ENCODE results near the gene CSF2. TPM values are rescaled to one million over a fixed set of nuclear protein-coding genes. Genes with fewer than 3 reads are reported as not detected.

Gene CSF2
- total RNA-seq, 1 experiment from 2014 or later = 0.30 TPM

GRCh38 chr5:132033122-132033521 is 40.5 kb upstream of the CSF2 start:
- CTCF ChIA-PET = no interaction called here
- H3K79me2 ChIP-seq (ENCODE audit: insufficient read depth, low read length) = no peaks in the 10 kb centered on the region
- RAD21 ChIA-PET (ENCODE audit: low non-redundant PET in 1 of 2, low total read pairs in 2 of 2, uncharacterized antibody in 2 of 2, unreplicated experiment in 2 of 2) = no interaction called here
- no peak overlapping the region for H3K4me2 ChIP-seq (ENCODE audit: low read length)
- no peaks in the 10 kb centered on the region for H3K9me2 ChIP-seq (ENCODE audit: insufficient read depth)
- ATAC-seq (no peak), DNase-seq (ENCODE audit: low read depth, low spot score) (no peak)
- TF ChIP-seq TCF7L2 (IDR thresholded peaks at IDR 0.05; ENCODE audit: borderline replicate concordance, extremely low read depth, insufficient read depth, insufficient read length) = no peak
- TF ChIP-seq SP1 (IDR thresholded peaks at IDR 0.05; ENCODE audit: low read depth) = no peak
- TF ChIP-seq ELF1 (IDR thresholded peaks at IDR 0.05; ENCODE audit: borderline replicate concordance, low read depth) = no peak
- no peak for TF ChIP-seq CEBPB (IDR thresholded peaks at IDR 0.05; ENCODE audit: low read depth)
- no peak for TF ChIP-seq ATF3 (IDR thresholded peaks at IDR 0.05)
- TF ChIP-seq FOSL1 (IDR thresholded peaks at IDR 0.05; ENCODE audit: low read depth) = no peak
- no peak for TF ChIP-seq SRF (IDR thresholded peaks at IDR 0.05; ENCODE audit: low read depth)
- H3K9me3 ChIP-seq (ENCODE audit: control insufficient read depth in 1 of 2, insufficient read depth in 1 of 2, low read depth in 1 of 2, low read length in 2 of 2) = no peaks in the 10 kb centered on the region
- no TSS peak for BruUV-seq (replicated peaks)
- intact Hi-C loops (cut with micrococcal nuclease) = loop anchor here (10.0 kb wide), 1 partner anchor 578 kb away; no protein-coding TSS in a partner anchor
- H2AFZ ChIP-seq (ENCODE audit: low read depth, low read length, poor library complexity, severe bottlenecking) = no peak overlapping the region
- no peak overlapping the region for H3K4me3 ChIP-seq (replicated peaks in 1 of 2; ENCODE audit: low read depth in 1 of 2, low read length in 2 of 2)
- POLR2A ChIA-PET = no interaction called here
- H3K9ac ChIP-seq (ENCODE audit: low read length) = no peak overlapping the region
- no peaks in the 10 kb centered on the region for H3K4me1 ChIP-seq (ENCODE audit: control insufficient read depth in 1 of 2, insufficient read depth in 2 of 2, low read length in 2 of 2)
- no peak overlapping the region for H3K27ac ChIP-seq (ENCODE audit: low read depth, low read length)
- no peaks in the 10 kb centered on the region for H4K20me1 ChIP-seq (ENCODE audit: insufficient read depth)
- H3K27me3 ChIP-seq (ENCODE audit: insufficient read depth, low read length) = no peaks in the 10 kb centered on the region
- H3K36me3 ChIP-seq (ENCODE audit: control insufficient read depth in 1 of 2, insufficient read depth in 2 of 2, low read length in 2 of 2) = no peaks in the 10 kb centered on the region

- Histone ChIP-seq H3K4me2 (ENCODE audit: low read length) (no peak overlapping the region), H3K9ac (ENCODE audit: low read length) (no peak overlapping the region), H3K27ac (ENCODE audit: low read depth, low read length) (no peak overlapping the region), H3K79me2 (ENCODE audit: insufficient read depth, low read length) (no peaks in the 10 kb centered on the region), H4K20me1 (ENCODE audit: insufficient read depth) (no peaks in the 10 kb centered on the region), H3K9me3 (ENCODE audit: control insufficient read depth in 1 of 2, insufficient read depth in 1 of 2, low read depth in 1 of 2, low read length in 2 of 2) (no peaks in the 10 kb centered on the region), H3K27me3 (ENCODE audit: insufficient read depth, low read length) (no peaks in the 10 kb centered on the region), H3K9me2 (ENCODE audit: insufficient read depth) (no peaks in the 10 kb centered on the region), H3K4me3 (replicated peaks in 1 of 2; ENCODE audit: low read depth in 1 of 2, low read length in 2 of 2) (no peak overlapping the region), H3K36me3 (ENCODE audit: control insufficient read depth in 1 of 2, insufficient read depth in 2 of 2, low read length in 2 of 2) (no peaks in the 10 kb centered on the region), H2AFZ (ENCODE audit: low read depth, low read length, poor library complexity, severe bottlenecking) (no peak overlapping the region), H3K4me1 (ENCODE audit: control insufficient read depth in 1 of 2, insufficient read depth in 2 of 2, low read length in 2 of 2) (no peaks in the 10 kb centered on the region)
- ChIA-PET POLR2A (no interaction called here), RAD21 (ENCODE audit: low non-redundant PET in 1 of 2, low total read pairs in 2 of 2, uncharacterized antibody in 2 of 2, unreplicated experiment in 2 of 2) (interaction anchor here in 1 of 2 experiments (1.0 kb wide), 1 partner anchor 26 kb away, joined by 3 read pairs; no protein-coding TSS in a partner anchor), CTCF (no interaction called here)
- no TSS peak for BruUV-seq (replicated peaks)
- intact Hi-C loops (cut with micrococcal nuclease) = loop anchor here (10.0 kb wide), 1 partner anchor 583 kb away; no protein-coding TSS in a partner anchor
- DNase-seq (ENCODE audit: low read depth, low spot score) = no peak
- no peak for ATAC-seq
- TF ChIP-seq ATF3 (IDR thresholded peaks at IDR 0.05) (no peak), ELF1 (IDR thresholded peaks at IDR 0.05; ENCODE audit: borderline replicate concordance, low read depth) (no peak), SIN3A (IDR thresholded peaks at IDR 0.05; ENCODE audit: low read depth) (no peak), FOSL1 (IDR thresholded peaks at IDR 0.05; ENCODE audit: low read depth) (no peak), ZFX (IDR thresholded peaks at IDR 0.05) (no peak), SP1 (IDR thresholded peaks at IDR 0.05; ENCODE audit: low read depth) (no peak), JUND (IDR thresholded peaks at IDR 0.05) (no peak), EZH2 (IDR thresholded peaks at IDR 0.05) (no peak), REST (IDR thresholded peaks at IDR 0.05; ENCODE audit: low read depth) (no peak), POLR2A (IDR thresholded peaks at IDR 0.05; ENCODE audit: borderline replicate concordance, extremely low read depth, insufficient read depth, insufficient read length) (no peak), EZH2phosphoT487 (IDR thresholded peaks at IDR 0.05; ENCODE audit: borderline replicate concordance) (no peak), YY1 (IDR thresholded peaks at IDR 0.05; ENCODE audit: extremely low read depth, insufficient replicate concordance, low read depth, low read length) (no peak), CBX3 (IDR thresholded peaks at IDR 0.05; ENCODE audit: low read depth) (no peak)
Measured at GRCh38 chr5:132037353-132037752, 36.2 kb upstream of the CSF2 start.

Measured in HCT116 (cell line).